MG63 (cell line): Measurements from ENCODE around the gene MTHFD2. TPM values are rescaled to one million over a fixed set of nuclear protein-coding genes. Genes with fewer than 3 reads are reported as not detected.
"Not testable (repeated sequence)": the region's sequence is repeated elsewhere in the genome, so short reads cannot be mapped to it uniquely, and the experiment has no call there.

Source experiments
- DNase-seq: peaks from one replicate; pipeline ENCODE4 v3.0.0-alpha.2; 2020
- H3K27me3 ChIP-seq: fragments of 250-450 bp; sonication (Bioruptor Pico); 2 replicates; pipeline ENCODE4 v1.5.1; 2020; ENCODE audit warnings: mild to moderate bottlenecking, moderate library complexity
- H3K36me3 ChIP-seq: fragments of 250-450 bp; sonication (Bioruptor Pico); 2 replicates; pipeline ENCODE4 v1.5.1; 2020; ENCODE audit warnings: mild to moderate bottlenecking, moderate library complexity
- H3K4me3 ChIP-seq: fragments of 250-450 bp; sonication (Bioruptor Pico); 2 replicates; pipeline ENCODE4 v1.5.1; 2020; ENCODE audit warnings: mild to moderate bottlenecking, moderate library complexity
- H3K9me3 ChIP-seq: fragments of 250-450 bp; sonication (Bioruptor Pico); 2 replicates; pipeline ENCODE4 v1.5.1; 2020; ENCODE audit warnings: mild to moderate bottlenecking, moderate library complexity
- total RNA-seq: library from RNA; depleted of rRNA; stranded (reverse); fragments of >200 nt; shearing (Covaris generic); gene quantifications from 2 replicates; pipeline ENCODE4 v1.2.3, GENCODE V29; 2014; ENCODE audit warnings: low replicate concordance

MTHFD2 gene
- total RNA-seq, 1 experiment from 2014 or later, result 448 TPM

DNA sequence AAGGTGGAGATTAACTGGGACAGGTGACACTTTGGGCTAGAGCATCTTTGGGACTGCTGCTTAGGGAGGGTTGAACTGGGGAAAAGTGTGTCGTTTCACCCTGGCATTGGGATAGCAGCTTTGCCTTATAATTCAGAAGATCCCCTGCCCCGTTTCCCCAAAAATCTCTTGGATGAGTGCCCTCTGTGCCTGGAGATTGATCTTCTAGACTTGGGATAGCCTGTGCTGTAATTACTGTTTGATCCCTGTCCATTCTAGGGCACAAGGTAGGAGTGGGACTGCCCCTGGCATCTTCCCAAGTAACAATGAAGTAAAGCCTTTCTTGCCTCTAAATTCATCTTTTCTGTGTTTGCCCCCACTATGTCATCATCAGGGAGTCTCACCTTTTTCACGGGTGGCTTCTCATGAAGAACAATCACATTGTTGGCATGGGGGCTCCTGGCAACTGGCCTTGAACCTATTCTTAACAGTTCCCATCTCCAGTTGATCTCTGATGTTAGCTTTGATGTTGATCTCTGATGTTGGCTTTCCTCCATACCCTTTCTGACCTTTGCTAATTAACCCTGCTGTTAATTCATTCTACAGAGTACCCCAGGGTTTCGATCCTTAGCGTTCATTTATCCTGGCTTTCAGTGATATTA lies 21.6 kb downstream of the MTHFD2 start:
- H3K9me3 ChIP-seq, result no peaks in the 10 kb centered on the region
- DNase-seq, result no peak
- peaks cover 48% of the 10 kb centered on the region for H3K36me3 ChIP-seq
- no peaks in the 10 kb centered on the region for H3K27me3 ChIP-seq
- no peak overlapping the region for H3K4me3 ChIP-seq

DNA sequence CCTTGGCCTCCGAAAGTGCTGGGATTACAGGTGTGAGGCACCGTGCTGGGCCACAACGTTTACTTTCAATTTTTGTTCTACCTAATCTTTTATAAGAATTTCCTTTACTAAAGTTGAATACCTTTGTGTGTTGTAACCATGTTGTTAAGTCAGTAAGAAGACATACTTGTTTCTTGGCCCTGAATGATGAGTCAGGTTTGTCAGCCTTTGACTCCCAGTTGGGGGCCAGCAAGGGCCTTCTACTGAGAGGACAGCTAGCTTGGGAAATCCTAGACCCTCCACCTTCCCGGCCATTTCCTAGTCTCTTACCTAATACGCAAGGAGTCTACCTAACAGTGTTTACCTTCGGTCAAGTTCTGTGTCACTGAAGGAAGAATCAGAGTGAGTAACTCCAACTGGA lies 22.7 kb downstream of the MTHFD2 start:
- H3K9me3 ChIP-seq, result no peaks in the 10 kb centered on the region
- no peak for DNase-seq
- peaks cover 39% of the 10 kb centered on the region for H3K36me3 ChIP-seq
- no peak overlapping the region for H3K4me3 ChIP-seq
- no peaks in the 10 kb centered on the region for H3K27me3 ChIP-seq

DNA sequence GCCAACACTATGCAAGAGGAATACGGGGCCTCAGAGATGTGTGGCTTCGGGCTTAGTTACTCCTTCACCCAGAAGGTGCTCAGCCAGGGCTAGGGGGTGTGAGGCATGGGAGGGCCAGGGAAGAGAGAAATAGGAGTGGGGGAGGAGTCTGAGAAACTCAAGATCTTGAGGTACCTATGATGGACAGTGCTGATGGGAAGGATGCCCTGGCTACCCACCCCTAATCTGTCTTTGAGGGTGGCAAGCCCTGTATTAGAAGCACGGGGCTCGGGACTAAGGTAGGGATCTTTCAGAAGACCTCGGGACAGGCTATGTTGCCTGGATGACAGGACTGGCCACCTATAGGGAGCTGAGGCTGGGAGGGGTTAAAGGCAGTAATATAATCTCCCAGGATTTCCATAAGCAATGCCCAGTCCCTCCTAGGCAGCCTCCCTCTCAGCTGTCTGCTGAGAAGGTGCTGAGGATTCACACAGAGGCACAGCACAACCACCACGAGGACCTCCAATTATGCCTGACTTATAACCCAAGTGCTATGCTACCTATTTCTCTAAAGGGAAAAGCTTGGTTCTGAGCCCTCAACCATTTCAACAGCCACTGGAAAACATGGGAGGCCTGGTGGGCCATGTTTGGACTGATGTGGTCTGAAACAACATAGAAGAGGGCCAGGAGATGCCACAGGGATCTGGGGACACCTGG lies 23.3 kb downstream of the MTHFD2 start:
- Histone ChIP-seq H3K36me3 (peaks cover 32% of the 10 kb centered on the region), H3K4me3 (no peak overlapping the region), H3K27me3 (no peaks in the 10 kb centered on the region), H3K9me3 (no peaks in the 10 kb centered on the region)
- no peak for DNase-seq

DNA sequence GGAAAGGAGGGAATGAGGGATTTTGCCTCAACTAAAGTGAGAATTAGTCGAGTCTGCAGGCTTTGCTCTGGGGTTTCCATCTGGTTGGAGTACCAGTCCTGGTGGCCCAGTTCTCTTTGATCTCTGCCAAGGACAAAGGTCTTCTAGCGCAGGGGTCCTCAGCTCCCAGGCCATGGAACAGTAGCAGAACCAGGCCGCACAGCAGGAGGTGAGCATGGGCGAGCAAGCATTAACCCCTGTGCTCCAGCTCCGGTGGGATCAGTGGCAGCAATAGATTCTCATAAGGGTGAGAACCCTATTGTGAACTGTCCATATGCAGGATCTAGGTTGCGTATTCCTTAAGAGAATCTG lies 23.9 kb downstream of the MTHFD2 start:
- H3K36me3 ChIP-seq, result peaks cover 28% of the 10 kb centered on the region
- H3K9me3 ChIP-seq, result no peaks in the 10 kb centered on the region
- H3K4me3 ChIP-seq, result no peak overlapping the region
- no peak for DNase-seq
- H3K27me3 ChIP-seq, result no peaks in the 10 kb centered on the region

DNA sequence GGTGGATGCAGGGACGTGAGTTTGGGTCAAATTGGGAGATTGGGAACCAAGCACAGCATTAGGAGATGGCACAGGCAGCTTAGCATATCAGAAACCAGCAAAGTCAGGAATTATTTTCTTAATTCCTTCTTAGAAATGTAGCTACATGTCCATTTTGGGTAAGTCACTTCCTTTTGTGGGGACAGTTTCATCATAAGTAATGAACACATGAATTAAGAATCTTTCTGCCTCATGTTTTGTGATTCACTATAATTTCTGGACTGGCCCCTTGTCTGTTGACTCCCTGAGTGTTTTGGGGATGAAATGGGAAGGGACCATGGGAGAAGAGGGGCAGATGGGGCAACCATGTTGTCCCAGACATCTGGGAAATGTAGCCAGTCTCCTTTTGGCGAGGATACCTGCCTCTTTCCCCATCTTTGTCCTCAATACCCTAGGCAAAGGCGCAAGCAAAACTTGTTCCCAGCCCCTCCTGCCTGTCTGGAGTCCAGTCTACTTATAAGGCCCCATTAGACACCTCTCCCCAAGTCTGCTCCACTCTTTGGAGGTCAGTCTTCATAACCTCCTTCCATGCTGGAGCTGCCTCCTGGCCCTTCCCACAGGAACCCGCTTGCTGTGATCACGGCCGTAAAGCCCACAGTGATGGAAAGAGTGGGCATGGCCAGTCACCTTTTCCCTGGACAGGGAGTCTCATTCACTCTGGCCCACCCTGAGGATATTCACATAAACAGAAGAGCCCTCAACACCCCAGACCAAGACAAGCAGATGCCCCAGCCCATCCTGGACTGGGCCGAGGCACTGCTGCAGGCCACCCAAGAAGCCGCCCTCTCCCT lies 25.7 kb downstream of the MTHFD2 start:
- Histone ChIP-seq H3K36me3 (peaks cover 11% of the 10 kb centered on the region), H3K4me3 (no peak overlapping the region), H3K9me3 (no peaks in the 10 kb centered on the region), H3K27me3 (no peaks in the 10 kb centered on the region)
- no peak for DNase-seq

DNA sequence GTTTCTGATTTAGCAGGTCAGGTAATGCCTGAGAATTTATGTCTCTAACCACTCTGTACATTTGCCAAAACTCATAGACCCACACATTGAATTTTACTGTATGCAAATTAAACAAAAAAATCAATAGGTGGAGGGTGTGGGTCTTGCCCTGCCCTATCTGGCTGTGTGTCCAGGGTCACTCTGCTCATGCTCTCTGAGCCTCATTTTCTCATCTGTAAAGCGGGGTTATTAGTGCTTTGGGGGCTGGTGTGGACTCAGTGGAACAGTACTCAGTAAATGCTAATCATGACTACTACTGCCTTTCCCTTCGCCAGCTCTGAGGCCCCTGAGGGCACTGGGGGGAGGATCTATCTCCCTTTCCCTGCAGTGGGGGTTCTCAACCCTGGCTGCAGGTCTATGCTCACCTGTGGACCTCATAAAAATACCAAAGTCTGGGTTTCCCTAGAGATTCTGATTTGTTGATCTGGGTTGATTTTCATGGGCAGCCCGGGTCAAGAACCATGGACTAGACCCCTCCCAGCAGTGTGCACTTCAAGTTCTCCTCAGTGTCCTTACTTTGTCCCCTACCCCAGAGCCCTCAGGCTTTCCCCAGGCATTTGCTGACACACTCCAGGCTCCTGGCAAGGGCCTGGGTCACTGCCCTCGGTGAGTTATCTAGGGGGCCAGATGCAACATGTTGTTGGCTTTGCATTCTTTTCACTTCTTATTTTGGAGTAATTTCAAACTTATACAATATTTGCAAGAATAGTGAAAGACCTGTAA lies 27.5 kb downstream of the MTHFD2 start:
- no peak for DNase-seq
- peaks cover 6% of the 10 kb centered on the region for H3K36me3 ChIP-seq
- no peak overlapping the region for H3K4me3 ChIP-seq
- no peaks in the 10 kb centered on the region for H3K9me3 ChIP-seq
- no peaks in the 10 kb centered on the region for H3K27me3 ChIP-seq

DNA sequence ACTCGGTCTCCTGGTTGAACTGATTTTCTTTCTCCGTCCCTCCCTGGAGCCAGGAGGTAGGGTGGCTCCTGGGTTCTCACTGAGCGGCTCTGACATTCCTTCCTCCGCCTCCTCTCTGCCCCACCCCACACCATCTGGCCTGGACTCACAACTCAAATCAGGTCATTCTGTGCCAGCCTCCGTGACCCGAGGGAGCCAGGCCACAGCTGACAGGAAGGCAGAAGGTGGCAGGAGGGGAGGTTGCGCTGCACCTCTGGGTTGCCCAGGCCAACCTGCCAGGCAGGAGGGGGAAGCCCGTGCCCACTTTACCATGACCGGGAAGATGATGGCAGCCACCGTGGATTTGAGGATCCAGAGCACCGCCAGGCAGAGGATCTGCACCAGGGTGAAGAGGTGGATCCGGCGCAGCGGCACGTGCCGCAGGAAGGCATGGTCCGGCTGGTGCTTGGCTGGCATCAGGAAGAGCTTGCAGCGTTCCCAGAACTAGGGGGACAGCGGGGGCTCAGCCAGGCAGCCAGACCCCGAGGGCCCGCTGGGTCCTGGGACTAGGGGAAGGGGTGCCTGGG lies 28.3 kb downstream of the MTHFD2 start:
- Histone ChIP-seq H3K9me3 (no peaks in the 10 kb centered on the region), H3K27me3 (no peaks in the 10 kb centered on the region), H3K36me3 (no peaks in the 10 kb centered on the region), H3K4me3 (no peak overlapping the region)
- DNase-seq, result no peak

DNA sequence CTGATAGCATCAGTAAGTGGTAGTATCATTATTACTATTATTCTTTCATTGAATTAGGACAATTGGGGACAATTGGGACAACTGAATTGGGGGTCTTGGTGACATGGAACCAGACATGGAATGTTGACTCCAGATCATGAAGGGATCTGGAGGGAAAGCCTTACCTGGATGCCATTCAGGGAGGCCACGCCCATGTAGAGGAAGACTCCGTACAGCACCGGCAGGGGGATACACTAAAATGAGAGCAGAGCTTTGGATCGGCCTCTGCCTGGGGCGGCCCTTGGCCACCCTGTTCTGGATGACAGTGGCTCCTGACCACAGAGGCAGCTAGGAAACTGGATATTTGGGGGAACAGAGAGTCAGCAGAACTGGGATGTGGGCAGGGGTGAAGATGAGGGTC lies 29.2 kb downstream of the MTHFD2 start:
- H3K4me3 ChIP-seq, result no peak overlapping the region
- H3K9me3 ChIP-seq, result no peaks in the 10 kb centered on the region
- no peaks in the 10 kb centered on the region for H3K27me3 ChIP-seq
- no peak for DNase-seq
- H3K36me3 ChIP-seq, result no peaks in the 10 kb centered on the region

DNA sequence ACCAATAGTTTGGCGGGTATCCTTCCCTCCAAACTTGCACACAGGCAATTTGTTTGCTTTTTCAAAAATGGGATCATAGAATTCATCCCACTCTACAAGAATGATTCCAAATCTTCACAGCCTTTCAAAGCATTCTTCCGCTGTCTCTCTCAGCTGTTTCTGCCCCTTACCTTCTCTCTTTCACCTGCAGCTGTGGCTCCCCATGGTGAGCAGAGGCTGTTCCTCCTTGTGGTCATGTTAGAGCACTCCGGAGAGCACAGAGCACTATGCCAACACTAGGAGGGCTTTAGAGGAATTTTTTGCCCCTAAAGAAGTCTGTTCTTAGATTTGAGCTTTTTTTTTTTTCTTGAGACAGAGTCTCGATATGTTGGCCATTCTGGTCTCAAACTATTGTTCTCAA lies 30.4 kb downstream of the MTHFD2 start:
- no peak for DNase-seq
- no peaks in the 10 kb centered on the region for H3K27me3 ChIP-seq
- H3K4me3 ChIP-seq, result no peak overlapping the region
- no peaks in the 10 kb centered on the region for H3K36me3 ChIP-seq
- H3K9me3 ChIP-seq, result no peaks in the 10 kb centered on the region

DNA sequence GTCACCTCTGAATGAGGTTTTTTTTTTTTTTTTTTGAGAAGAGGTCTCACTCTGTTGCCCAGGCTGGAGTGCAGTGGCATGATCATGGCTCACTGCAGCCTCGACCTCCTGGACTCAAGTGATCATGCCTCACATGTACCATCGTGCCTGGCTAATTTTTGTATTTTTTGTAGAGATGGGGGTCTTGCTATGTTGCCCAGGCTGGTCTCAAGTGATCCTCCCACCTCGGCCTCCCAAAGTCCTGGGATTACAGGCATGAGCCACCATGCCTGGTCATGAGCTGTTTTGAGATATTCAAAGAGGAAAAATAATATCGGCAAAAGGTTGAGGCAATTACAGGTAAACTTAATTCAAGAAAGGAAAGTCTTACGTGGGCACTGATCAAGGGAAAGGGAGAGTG lies 31.4 kb downstream of the MTHFD2 start:
- not testable (repeated sequence) for H3K27me3 ChIP-seq, DNase-seq, H3K4me3 ChIP-seq, H3K9me3 ChIP-seq, H3K36me3 ChIP-seq

DNA sequence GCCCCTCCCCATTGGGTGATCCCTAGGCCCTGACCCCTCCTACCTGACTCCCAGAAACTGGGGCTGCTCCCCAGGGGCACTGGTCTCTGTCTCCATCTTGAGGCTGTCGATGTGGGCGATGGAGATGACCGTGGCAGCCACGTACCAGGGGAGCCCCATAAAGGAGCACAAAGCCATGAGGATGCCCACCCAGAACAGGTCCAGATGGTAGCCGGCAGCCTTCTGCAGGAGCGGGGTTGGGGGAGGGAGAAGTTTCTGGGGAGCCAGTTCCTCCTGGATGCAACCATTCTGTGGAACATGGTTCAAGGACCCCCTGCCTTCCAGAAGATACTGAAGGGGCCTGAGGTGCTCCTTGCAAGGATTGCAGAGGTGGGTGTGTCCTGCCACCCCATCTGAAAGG lies 34.0 kb downstream of the MTHFD2 start:
- H3K9me3 ChIP-seq, result no peaks in the 10 kb centered on the region

DNA sequence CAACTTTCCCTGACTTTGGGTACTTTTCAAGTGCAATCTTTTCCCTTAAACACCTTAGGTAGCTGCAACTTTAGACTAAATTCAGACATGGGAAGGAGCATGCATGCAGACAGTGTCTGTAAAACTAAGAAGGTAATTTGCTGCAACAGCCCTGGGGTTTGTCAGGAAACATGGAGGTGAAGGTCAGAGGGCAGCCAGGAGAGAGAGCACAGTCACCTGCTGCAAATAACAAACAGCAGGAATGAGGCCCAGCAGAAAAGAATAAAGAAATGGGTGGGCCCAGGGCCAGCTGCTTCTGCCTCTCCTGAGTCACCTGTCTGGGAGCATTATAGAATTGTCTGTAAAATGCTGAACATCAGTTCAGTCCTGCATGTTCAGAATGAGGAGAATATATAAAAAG lies 35.2 kb downstream of the MTHFD2 start:
- no peaks in the 10 kb centered on the region for H3K9me3 ChIP-seq

More for the DNA sequence above, 34.0 kb downstream of the MTHFD2 start:
- no peaks in the 10 kb centered on the region for H3K36me3 ChIP-seq
- no peaks in the 10 kb centered on the region for H3K27me3 ChIP-seq
- H3K4me3 ChIP-seq, result no peak overlapping the region
- DNase-seq, result no peak

DNA sequence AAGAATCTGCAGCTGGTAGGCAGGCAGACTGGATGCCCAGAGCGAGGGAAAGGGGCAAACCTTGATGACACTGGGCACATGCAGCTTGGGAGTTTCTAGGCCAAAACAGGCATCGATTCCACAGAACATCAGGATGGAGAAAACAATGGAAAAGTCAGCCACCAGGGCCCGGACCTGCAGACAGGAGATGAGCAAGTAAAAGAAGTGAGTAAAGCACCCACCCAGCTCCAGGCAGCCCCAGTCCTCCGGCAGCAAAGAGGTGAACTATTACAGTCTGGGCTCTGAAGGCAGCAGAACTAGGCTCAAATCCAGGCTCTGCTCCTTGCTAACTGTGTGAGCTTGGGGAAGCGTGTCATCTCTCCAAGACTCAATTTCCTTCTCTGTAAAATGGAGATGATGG lies 36.6 kb downstream of the MTHFD2 start:
- Histone ChIP-seq H3K36me3 (no peaks in the 10 kb centered on the region), H3K9me3 (peaks cover 4% of the 10 kb centered on the region; the same call in 1 of the 2 replicates), H3K27me3 (no peaks in the 10 kb centered on the region), H3K4me3 (no peak overlapping the region)
- no peak for DNase-seq

More for the DNA sequence above, 35.2 kb downstream of the MTHFD2 start:
- Histone ChIP-seq H3K36me3 (no peaks in the 10 kb centered on the region), H3K27me3 (no peaks in the 10 kb centered on the region), H3K4me3 (no peak overlapping the region)
- DNase-seq, result no peak

DNA sequence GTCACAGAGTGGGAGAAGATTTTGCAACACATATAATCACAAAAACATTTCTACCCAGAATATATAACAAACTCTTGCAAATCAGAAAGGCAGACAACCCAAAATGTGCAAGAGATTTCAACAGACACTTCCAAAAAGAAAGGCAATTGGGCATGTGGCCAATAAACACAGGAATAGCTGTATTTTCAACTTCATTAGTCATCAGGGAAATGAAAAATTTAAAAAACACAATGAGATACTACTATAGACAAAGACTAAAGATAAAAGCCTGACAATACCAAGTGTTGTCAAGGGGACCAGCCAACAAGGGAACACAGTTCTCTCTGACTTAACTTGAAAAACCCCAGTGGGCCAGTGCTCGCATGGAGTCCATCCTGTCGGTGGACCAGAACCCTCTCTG lies 40.5 kb downstream of the MTHFD2 start:
- H3K4me3 ChIP-seq, result no peak overlapping the region
- H3K9me3 ChIP-seq, result peaks cover 4% of the 10 kb centered on the region; the same call in 1 of the 2 replicates
- no peaks in the 10 kb centered on the region for H3K27me3 ChIP-seq
- peak; percentile 34 for DNase-seq
- H3K36me3 ChIP-seq, result no peaks in the 10 kb centered on the region

DNA sequence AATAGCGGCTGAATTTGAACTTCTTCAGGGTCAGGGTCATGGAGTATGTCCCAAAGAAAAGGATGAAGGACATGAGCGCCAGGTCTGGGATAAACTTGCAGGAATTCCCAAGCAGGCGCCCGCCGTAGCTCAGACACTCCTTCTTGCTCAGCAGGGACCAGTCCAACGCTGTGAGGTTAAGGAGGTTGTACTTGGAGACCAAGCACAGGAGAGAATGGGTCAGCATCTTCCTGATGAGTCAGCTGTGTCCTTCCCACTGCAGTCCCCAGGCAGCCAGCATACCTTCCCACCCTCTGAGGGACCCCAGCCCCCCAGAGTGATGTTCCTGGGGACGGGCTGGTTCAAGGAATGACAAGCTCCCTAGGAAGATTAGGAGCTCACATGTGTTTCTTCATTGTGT lies 40.9 kb downstream of the MTHFD2 start:
- Histone ChIP-seq H3K27me3 (no peaks in the 10 kb centered on the region), H3K4me3 (no peak overlapping the region), H3K36me3 (no peaks in the 10 kb centered on the region), H3K9me3 (peaks cover 4% of the 10 kb centered on the region; the same call in 1 of the 2 replicates)
- no peak for DNase-seq

DNA sequence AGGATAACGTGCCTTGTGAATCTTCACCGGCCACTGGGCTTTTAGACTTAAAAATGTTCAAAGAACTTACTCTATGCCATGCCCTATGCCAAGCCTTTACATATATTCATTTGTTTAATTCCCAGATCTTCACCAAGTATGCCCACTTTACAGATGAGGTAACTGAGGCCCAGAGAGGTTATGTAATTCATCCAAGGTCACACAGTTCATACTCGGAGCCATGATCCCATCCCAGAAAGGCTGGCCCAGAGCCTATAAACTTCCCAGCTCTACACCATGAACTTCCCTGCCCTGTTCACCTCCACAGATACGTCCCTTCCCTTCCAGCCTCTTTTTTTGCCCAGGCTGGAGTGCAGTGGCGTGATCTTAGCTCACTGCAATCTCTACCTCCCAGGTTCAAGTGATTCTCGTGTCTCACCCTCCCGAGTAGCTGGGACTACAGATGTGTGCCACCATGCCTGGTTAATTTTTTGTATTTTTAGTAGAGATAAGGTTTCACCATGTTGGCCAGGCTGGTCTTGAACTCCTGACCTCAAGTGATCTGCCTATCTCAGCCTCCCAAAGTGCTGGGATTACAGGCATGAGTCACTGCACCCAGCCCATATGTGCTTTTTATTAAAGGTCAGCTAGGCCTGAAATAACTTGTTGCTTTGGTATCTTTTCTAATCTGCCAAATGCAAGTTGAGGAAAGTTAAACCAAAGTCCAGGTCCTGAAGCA lies 44.1 kb downstream of the MTHFD2 start:
- Histone ChIP-seq H3K4me3 (no peak overlapping the region), H3K27me3 (no peaks in the 10 kb centered on the region), H3K36me3 (no peaks in the 10 kb centered on the region), H3K9me3 (peaks cover 4% of the 10 kb centered on the region; the same call in 1 of the 2 replicates)
- DNase-seq, result no peak
